HG02840 (cell line): ENCODE measurements around the gene TCEA2.

ENCODE experiments used
- ATAC-seq: cut with Tn5 transposase; IDR thresholded peaks from one replicate; pipeline ENCODE4 v1.9.1; 2021; ENCODE audit warnings: mild to moderate bottlenecking, moderate library complexity, moderate number of reproducible peaks; ENCODE audit not compliant: unreplicated experiment, low FRiP score

Gene TCEA2

GRCh38 chr20:64035066-64035932 lies 27.7 kb upstream of the TCEA2 start:
- no peak for ATAC-seq

- ATAC-seq, result no peak
These were observed 27.1 kb upstream of the TCEA2 start, which contains the start of gene C20orf204 for GRCh38 chr20:64035933-64036345. Gene C20orf204, plus strand, starts transcription at chr20:64036182. Its CDS starts 142 bp downstream, at chr20:64036324.

GRCh38 chr20:64036346-64037198 lies 26.4 kb upstream of the TCEA2 start:
- ATAC-seq, result no peak

- no peak for ATAC-seq
These were observed 25.9 kb upstream of the TCEA2 start for GRCh38 chr20:64037199-64037497.

GRCh38 chr20:64037498-64038213 lies 25.3 kb upstream of the TCEA2 start:
- ATAC-seq, result no peak

GRCh38 chr20:64038224-64038564 lies 24.8 kb upstream of the TCEA2 start:
- ATAC-seq, result peak; percentile 32

GRCh38 chr20:64038565-64039292 lies 24.3 kb upstream of the TCEA2 start:
- ATAC-seq, result peak; percentile 49

- no peak for ATAC-seq
These were observed 23.5 kb upstream of the TCEA2 start for GRCh38 chr20:64039293-64040160.

- no peak for ATAC-seq
These were observed 22.6 kb upstream of the TCEA2 start for GRCh38 chr20:64040231-64041039.

- ATAC-seq, result no peak
These were observed 21.8 kb upstream of the TCEA2 start for GRCh38 chr20:64041040-64041780.

GRCh38 chr20:64041781-64042053 lies 21.3 kb upstream of the TCEA2 start:
- ATAC-seq, result no peak

GRCh38 chr20:64042054-64042781 lies 20.8 kb upstream of the TCEA2 start:
- no peak for ATAC-seq

- no peak for ATAC-seq
These were observed 19.2 kb upstream of the TCEA2 start for GRCh38 chr20:64043768-64044167.

- no peak for ATAC-seq
These were observed 18.3 kb upstream of the TCEA2 start for GRCh38 chr20:64044484-64045247.

GRCh38 chr20:64045346-64046011 lies 17.5 kb upstream of the TCEA2 start:
- ATAC-seq, result no peak

- no peak for ATAC-seq
These were observed 16.0 kb upstream of the TCEA2 start for GRCh38 chr20:64047046-64047389.
